HG02938 (cell line): ENCODE measurements around the gene ZNF175.

Experiments
- ATAC-seq: cut with Tn5 transposase; IDR thresholded peaks from one replicate; pipeline ENCODE4 v1.9.1; 2021; ENCODE audit warnings: mild to moderate bottlenecking, moderate library complexity; ENCODE audit not compliant: unreplicated experiment

The ZNF175 gene

GRCh38 chr19:51570962-51571575 is at the start of gene ZNF175:
ZNF175 (plus strand) TSS chr19:51571283; CDS start chr19:51573330, 2,047 bp downstream.
- ATAC-seq, result peak; percentile 78

- ATAC-seq, result no peak
Measured at GRCh38 chr19:51521357-51521756, 49.7 kb upstream of the ZNF175 start.

DNA sequence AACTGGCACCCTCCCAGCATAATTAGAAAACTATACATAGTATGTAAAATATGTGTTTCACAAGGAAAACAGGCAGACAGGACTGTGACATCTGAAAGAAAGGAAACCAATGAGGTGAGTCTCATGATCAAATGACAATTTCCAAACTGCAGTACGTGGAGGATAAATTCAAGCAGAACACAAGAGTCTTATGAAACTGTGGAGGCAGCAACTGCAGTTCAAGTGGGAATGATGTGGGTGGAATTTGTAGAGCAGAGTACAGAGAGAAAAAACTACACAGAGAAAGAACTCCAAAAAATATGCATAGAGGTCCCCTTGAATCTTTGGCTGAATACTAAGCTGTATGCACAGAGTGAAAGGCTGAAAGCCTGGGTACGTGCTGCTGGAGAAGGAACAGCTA is 49.3 kb upstream of the ZNF175 start:
- no peak for ATAC-seq

DNA sequence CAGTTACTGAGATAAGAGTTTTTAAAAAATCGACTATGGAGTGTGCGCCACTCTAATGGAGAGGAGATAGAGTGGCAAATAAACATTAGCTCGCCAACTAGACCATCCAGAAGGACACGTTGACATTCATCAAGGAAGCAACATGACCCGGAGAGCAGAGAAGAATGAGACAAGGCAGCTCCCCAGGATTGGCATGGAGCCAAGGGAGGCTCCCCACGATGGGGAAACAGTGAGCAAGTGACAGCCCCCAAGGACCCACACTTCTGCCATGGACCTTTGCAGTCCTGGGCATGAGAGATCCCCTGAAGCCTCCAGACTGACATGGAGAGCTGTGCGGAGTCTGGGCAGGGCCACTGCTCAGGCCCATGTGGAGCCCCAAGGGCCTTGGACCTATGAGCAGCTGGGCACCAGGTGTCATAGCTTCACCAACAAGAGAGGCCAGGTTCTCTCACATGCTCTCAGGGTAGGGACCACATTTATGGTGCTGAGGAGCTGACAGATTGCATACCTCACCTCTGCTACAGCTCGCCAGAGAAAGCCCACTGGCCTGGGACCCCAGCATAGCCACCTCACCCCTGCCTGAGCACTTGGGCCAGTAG is 46.3 kb upstream of the ZNF175 start:
- ATAC-seq, result no peak

GRCh38 chr19:51525651-51526050 is 45.4 kb upstream of the ZNF175 start:
- ATAC-seq, result no peak

GRCh38 chr19:51529301-51529700 is 41.8 kb upstream of the ZNF175 start:
- no peak for ATAC-seq

- no peak for ATAC-seq
Measured at GRCh38 chr19:51530616-51531015, 40.5 kb upstream of the ZNF175 start.

DNA sequence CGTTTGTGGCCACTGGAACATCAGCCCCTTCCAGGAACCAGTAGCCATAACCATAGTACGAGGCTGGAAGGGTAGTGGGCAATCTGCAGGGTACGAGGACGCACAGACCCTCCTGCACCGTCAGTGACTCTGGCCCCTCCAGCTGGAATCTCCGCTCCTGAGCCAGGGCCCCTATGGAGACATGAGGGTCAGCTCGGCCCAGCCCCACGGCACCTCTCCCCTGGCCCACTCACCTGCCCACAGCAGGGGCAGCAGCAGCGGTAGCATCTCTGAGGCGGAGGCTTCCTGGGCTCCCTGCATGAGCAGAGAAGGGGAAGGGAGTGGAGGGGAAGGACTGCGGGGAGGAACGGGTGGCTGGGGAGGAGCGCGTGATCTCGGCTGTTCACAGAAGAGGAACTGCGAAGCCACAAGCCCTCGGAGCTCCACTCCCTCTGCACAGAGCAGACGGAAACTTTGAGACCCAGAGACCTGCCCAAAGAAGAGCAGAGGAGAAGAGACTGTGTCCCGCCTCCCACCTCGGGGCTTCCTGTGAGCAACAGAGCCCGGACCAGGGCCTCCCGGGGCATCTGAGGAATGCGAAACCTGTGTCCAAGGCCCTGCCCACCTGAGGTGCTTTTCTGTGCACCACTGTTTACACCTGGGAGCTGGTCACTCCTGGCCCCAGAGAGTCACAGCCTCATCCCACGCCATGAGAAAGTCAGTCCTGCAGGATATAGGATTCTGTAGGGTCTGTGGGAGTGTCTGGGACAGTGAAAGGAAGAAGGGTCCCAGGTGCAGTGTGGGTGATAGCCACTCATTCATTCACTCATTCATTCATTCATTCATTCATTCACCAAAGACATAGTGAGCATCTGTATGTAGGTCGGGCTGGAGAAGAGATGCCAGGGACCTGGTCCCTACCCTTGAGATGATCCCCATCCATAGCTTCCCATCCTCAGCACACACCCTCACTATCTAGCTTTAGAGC is 39.5 kb upstream of the ZNF175 start, which contains the start of gene SIGLEC6:
Gene SIGLEC6 (minus strand): TSS at position 322 of the 967 bp plus-strand sequence. CDS start 22 bp downstream, at position 300.
- ATAC-seq, result peak; percentile 52

DNA sequence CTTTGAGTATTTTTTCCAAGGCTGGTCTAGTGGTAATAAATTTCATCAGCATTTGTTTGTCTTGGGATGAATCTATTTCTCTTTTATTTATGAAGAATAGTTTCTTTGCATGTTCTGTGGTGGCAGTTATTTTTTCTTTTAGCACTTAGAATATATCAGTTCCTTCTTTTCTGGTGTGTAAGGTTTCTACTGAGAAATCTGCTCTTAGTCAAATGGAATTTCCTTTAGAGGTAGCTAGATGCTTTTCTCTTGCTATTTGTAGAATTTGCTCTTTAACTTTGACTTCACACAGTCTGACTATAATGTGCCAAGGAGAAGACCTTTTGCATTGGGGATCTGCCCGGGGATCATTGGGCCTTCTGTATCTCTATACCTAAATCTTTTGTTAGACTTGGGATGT is 35.5 kb upstream of the ZNF175 start:
- no peak for ATAC-seq

DNA sequence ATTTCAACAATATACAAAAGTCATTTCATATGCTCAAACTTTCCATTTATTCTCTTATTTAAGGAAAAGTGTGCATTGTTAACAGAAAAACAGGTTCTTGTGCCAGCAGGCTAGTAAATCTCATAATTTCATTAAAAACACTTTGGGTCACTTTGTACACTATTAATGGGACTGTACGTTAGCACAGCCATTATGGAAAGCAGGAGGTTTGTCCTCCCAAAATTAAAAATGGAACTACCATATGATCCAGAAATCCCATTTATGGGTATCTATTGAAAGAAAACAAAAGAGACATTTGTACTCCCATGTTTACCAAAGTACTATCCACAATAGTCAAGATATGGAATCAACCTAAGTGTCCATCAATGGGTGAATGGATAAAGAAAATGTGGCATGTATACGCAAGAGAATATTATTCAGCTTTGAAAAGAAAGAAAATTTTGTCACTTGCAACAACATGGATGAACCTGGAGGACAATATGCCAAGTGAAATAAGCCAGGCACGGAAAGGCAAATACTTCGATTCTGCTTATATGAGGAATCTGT is 31.2 kb upstream of the ZNF175 start:
- no peak for ATAC-seq

GRCh38 chr19:51541458-51542357 is 29.4 kb upstream of the ZNF175 start:
- ATAC-seq, result no peak

DNA sequence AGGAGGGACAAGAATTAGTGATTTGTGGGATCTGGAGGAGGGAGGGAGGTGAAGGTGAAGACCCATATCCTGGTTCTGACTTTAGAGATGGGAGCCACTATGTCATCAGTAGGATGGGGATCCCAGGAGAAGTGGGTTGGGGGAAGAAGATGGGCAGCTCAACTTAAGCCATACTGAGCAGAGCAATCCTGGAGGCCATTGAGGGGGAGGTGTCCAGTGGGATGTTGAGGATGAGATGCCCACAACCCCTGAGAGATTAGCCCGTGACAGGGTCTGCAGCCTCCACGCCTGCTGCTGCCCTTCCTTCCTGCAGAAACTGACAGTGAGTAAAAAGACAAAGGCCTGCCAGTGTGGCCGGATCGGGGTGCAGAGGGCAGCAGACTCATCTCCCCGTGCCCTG is 28.4 kb upstream of the ZNF175 start:
- ATAC-seq, result no peak

- no peak for ATAC-seq
Measured at GRCh38 chr19:51544038-51544437, 27.0 kb upstream of the ZNF175 start.

GRCh38 chr19:51546107-51546649 is 24.9 kb upstream of the ZNF175 start:
- ATAC-seq, result no peak

DNA sequence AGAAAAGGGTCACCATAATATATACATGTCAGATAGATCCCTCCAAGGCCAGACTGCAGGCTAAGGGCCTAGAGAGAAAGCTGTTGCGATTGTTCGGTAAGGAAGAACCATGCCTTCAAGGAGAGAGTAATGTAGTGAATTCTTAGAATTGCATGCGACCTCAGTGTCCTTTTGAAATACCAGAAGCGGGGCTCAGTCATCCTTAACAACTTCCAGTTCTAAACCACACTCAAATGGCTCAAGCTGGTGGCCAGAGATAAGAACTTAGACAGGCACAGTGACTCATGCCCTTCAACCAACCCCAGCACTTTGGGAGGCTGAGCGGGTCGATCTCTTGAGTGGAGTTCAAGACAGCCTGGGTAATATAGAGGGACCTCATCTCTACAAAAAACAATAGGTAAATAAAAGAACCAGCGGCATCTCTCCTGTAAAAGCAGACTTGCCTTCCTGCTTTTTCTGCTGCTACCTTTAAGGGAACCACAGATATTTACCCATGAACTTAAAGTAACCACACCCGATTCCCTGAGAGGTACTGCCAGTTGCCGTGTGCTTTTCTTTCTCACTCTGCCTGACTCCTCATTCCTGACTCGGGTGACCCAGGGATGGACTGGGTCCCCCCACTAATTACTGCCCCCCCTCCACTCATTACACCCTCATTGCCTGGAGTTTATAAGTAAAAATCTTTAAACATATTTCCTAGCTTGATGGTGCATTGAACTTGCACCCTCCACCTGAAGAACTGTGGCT is 24.3 kb upstream of the ZNF175 start:
- no peak for ATAC-seq

DNA sequence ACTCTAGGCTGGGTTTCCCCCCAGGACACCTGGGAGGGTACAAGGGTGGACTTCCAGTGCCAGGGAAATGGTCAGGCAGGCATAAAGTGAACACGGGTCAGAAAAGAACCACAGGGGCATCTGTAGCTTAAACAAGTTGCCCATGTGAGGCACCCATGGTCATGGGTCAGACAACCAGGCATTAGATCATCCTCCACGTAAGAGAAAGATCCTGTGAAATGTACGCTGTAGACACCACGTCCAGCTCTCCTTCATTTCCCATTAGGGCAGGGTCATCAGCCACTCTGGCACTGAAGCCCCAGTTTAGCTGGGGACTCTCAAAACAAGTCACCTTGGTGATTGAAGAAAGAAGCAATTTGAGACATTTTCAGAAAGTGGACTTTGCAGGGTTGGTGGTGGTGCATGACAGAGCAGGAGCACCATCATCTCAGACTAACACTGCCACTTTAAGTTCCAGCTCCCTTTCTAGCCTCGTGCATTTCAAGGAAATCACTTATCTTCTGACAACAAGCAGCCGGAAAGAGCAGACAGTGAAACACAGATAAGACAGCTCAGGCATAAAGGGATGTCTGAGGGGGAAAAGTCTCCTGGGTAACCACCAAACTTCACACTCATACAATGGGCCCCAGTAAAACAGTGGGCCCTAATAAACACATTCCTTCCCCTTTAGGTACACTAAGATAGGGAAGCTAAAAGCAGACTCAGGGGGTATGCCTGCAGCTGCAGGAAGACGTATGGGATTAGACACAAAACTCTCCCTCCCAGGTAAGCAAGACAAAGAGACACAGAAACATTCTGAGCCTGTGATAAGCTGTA is 23.5 kb upstream of the ZNF175 start:
- ATAC-seq, result no peak

DNA sequence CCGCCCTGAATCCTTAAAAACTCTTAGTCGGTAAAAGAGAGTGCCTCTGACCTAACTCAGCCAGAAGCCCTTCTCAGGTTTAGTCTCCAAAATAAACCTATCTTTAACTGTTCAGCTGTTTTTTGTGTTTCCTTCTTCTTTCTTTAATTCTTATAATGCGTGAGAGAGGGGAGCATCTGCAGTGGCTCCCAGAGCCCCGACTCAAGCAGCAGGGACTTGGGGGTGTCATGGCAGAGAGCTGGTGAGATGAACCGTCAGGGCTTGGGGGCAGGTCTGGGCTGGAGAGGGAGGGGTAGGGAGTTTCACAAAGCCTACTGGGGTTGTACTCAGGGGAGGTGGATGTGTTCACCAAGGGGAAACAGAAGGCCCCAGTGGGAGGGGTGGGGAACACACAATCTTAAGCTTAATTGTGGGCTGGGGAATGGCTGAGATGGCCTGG is 22.9 kb upstream of the ZNF175 start:
- no peak for ATAC-seq

DNA sequence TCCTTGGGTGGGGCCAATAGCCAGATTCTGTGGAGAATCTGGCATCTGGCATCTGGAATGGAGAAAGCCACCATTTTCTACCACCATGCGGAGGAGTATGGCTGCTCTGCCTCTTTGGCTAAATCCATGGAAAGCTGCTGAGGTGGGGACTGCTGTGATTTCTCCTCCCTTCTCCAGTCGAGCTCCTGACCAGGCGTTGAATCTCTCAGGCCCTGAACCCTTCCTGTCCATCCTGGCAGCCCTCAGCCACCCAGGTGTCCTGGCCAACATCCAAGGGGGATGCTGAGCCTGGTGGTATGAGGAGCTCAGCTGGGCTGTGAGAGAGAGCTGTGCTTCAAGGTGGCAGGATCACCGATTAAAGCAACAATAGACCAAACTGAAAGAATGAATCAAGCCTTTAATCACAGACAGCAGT is 22.2 kb upstream of the ZNF175 start:
- ATAC-seq, result no peak
